Osteoblast (primary cell): ENCODE data around the gene GSE1. TPM values are rescaled to one million over a fixed set of nuclear protein-coding genes. Genes with fewer than 3 reads are reported as not detected.

Source experiments
- DNase-seq: peaks from one replicate; pipeline ENCODE4 v3.0.0; 2011; ENCODE audit warnings: low spot score, mixed read lengths; ENCODE audit not compliant: insufficient read length; ENCODE audit errors: missing footprints
- H2AFZ ChIP-seq: 2 replicates; pipeline ENCODE4 v1.6.0; 2011; ENCODE audit warnings: mild to moderate bottlenecking, low read length
- H3K27ac ChIP-seq: 2 replicates; pipeline ENCODE4 v1.5.1; 2011; ENCODE audit warnings: mild to moderate bottlenecking, low read depth, low read length, moderate library complexity
- H3K27me3 ChIP-seq: 2 replicates; pipeline ENCODE4 v1.6.0; 2012; ENCODE audit warnings: mild to moderate bottlenecking, control low read depth, inconsistent platforms, low read length, moderate library complexity; ENCODE audit not compliant: insufficient read depth
- H3K36me3 ChIP-seq: 2 replicates; pipeline ENCODE4 v1.5.1; 2011; ENCODE audit warnings: mild to moderate bottlenecking, low read length, control low read depth, moderate library complexity; ENCODE audit not compliant: insufficient read depth
- H3K4me1 ChIP-seq: 2 replicates; pipeline ENCODE4 v1.5.1; 2011; ENCODE audit warnings: mild to moderate bottlenecking, low read length, control low read depth, moderate library complexity; ENCODE audit not compliant: insufficient read depth
- H3K4me2 ChIP-seq: 2 replicates; pipeline ENCODE4 v1.6.0; 2011; ENCODE audit warnings: mild to moderate bottlenecking, low read length; ENCODE audit not compliant: insufficient read depth
- H3K4me3 ChIP-seq: fragments of 200-600 bp; sonication (generic); 3 replicates; pipeline ENCODE4 v1.5.1; 2012; ENCODE audit warnings: mild to moderate bottlenecking, low read length, inconsistent platforms; ENCODE audit not compliant: insufficient read depth
- H3K79me2 ChIP-seq: 2 replicates; pipeline ENCODE4 v1.6.0; 2012; ENCODE audit warnings: mild to moderate bottlenecking, low read length, control low read depth, inconsistent platforms; ENCODE audit not compliant: insufficient read depth
- H3K9me3 ChIP-seq: 2 replicates; pipeline ENCODE4 v1.5.1; 2011; ENCODE audit warnings: low read depth, low read length, control low read depth
- H4K20me1 ChIP-seq: 2 replicates; pipeline ENCODE4 v1.6.0; 2012; ENCODE audit warnings: mild to moderate bottlenecking, low read length, control low read depth; ENCODE audit not compliant: insufficient read depth
- total RNA-seq: library from RNA; depleted of rRNA; stranded (reverse); fragments of >200 nt; gene quantifications from 2 replicates; pipeline ENCODE4 v1.2.3, GENCODE V29; 2012
- TF ChIP-seq, protein P1 (sequence below): IDR thresholded peaks from 2 replicates; pipeline ENCODE4 v1.5.1; 2011; ENCODE audit warnings: mild to moderate bottlenecking, low read depth, low read length, moderate library complexity; ENCODE audit errors: extremely low read depth

The GSE1 gene
- total RNA-seq, 1 donor = 49.6 TPM

- Histone ChIP-seq H2AFZ (no peak overlapping the region), H3K79me2 (peaks cover 85% of the 10 kb centered on the region), H3K4me2 (no peak overlapping the region), H3K27ac (no peak overlapping the region), H4K20me1 (peaks cover 86% of the 10 kb centered on the region), H3K4me1 (no peaks in the 10 kb centered on the region), H3K9me3 (no peaks in the 10 kb centered on the region), H3K4me3 (no peak overlapping the region), H3K27me3 (no peaks in the 10 kb centered on the region), H3K36me3 (peaks cover 3% of the 10 kb centered on the region)
- DNase-seq = no peak
- TF ChIP-seq, protein P1, sequence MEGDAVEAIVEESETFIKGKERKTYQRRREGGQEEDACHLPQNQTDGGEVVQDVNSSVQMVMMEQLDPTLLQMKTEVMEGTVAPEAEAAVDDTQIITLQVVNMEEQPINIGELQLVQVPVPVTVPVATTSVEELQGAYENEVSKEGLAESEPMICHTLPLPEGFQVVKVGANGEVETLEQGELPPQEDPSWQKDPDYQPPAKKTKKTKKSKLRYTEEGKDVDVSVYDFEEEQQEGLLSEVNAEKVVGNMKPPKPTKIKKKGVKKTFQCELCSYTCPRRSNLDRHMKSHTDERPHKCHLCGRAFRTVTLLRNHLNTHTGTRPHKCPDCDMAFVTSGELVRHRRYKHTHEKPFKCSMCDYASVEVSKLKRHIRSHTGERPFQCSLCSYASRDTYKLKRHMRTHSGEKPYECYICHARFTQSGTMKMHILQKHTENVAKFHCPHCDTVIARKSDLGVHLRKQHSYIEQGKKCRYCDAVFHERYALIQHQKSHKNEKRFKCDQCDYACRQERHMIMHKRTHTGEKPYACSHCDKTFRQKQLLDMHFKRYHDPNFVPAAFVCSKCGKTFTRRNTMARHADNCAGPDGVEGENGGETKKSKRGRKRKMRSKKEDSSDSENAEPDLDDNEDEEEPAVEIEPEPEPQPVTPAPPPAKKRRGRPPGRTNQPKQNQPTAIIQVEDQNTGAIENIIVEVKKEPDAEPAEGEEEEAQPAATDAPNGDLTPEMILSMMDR = no peak
Measured at GRCh38 chr16:85639529-85640253, 26.6 kb downstream of the GSE1 start.

GRCh38 chr16:85640254-85640558 is 27.1 kb downstream of the GSE1 start:
- Histone ChIP-seq H3K9me3 (no peaks in the 10 kb centered on the region), H3K27ac (no peak overlapping the region), H2AFZ (no peak overlapping the region), H3K4me3 (no peak overlapping the region), H3K36me3 (no peaks in the 10 kb centered on the region), H3K27me3 (no peaks in the 10 kb centered on the region), H4K20me1 (peaks cover 86% of the 10 kb centered on the region), H3K4me2 (no peak overlapping the region), H3K79me2 (peaks cover 84% of the 10 kb centered on the region), H3K4me1 (no peaks in the 10 kb centered on the region)
- TF ChIP-seq, protein P1 = no peak
- no peak for DNase-seq

- Histone ChIP-seq H3K36me3 (no peaks in the 10 kb centered on the region), H4K20me1 (peaks cover 86% of the 10 kb centered on the region), H3K79me2 (peaks cover 82% of the 10 kb centered on the region), H2AFZ (no peak overlapping the region), H3K27me3 (no peaks in the 10 kb centered on the region), H3K4me1 (no peaks in the 10 kb centered on the region), H3K27ac (no peak overlapping the region), H3K4me2 (no peak overlapping the region), H3K4me3 (no peak overlapping the region), H3K9me3 (no peaks in the 10 kb centered on the region)
- TF ChIP-seq, protein P1 = no peak
- no peak for DNase-seq
Measured at GRCh38 chr16:85640585-85640984, 27.5 kb downstream of the GSE1 start.

DNA sequence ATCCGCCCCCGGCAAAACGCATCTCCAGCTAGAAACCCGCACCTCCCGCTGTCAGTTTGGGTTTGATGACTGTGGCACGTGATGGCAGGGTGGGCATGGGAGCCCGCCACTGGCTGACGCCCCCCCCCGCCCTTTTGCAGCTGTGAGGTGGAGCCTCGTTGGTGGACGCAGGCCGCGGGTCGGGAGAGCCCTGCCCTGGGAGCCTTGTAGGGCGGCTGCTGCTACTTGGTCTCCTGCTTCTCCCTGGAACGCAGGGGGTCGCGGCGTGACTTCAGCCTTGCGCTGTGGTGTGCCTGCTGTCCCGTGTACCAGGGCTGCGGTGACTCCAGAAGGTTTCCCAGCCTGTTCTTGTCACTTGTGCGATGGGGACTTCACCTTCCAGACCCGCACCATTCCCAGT is 28.2 kb downstream of the GSE1 start:
- no peak for DNase-seq
- Histone ChIP-seq H3K36me3 (no peaks in the 10 kb centered on the region), H3K27me3 (no peaks in the 10 kb centered on the region), H3K4me1 (no peaks in the 10 kb centered on the region), H3K79me2 (peaks cover 79% of the 10 kb centered on the region), H3K4me2 (no peak overlapping the region), H3K4me3 (no peak overlapping the region), H4K20me1 (peaks cover 86% of the 10 kb centered on the region), H2AFZ (no peak overlapping the region), H3K27ac (no peak overlapping the region), H3K9me3 (no peaks in the 10 kb centered on the region)
- TF ChIP-seq, protein P1 = no peak
